ENCODE measurements around the gene MYOM3. TPM values are rescaled to one million over a fixed set of nuclear protein-coding genes. Genes with fewer than 3 reads are reported as not detected.

The MYOM3 gene
- total and polyA plus RNA-seq, 5 donors from 2014 or later: not detected

DNA sequence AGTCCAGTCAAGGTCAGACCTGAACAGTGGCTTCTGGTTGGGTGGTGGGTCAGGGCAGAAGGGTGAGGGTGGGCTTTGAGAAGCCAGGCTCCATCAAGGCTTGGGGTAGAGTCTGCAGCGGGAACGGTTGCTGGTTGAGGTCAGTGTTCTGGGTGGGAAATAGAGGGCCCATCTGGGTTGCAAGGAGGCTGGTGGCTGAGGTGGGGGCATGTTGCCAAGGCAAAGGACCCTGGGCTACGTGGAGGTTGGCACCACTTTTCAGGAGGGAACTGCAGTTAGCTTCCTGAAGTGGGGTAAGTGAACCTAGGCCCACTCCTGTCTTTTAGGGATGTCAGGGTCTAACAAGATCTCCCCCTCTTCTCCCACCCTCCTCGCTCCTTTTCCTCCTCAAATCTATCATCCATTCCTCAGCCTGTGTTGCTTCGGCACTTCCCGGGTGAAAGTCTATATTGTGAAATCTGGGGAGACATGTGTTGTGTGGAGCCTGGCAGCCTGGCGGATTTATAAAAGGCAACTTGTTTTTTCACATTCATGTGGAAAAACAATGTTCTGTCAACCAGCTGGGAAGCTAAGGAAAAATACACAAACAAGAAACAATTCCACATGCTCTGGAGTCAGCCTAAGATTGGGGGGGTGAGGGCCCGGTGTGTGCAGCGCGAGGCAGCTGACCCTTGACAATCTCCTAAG is 29.5 kb upstream of the MYOM3 start:
- H3K4me1 Mint-ChIP-seq: peaks cover 0 to 9% (median 2%) of the 10 kb centered on the region in 4 donors
- no peak for DNase-seq
- no peak overlapping the region for H3K27ac ChIP-seq (ENCODE audit: insufficient read depth, low read length, poor library complexity, severe bottlenecking)
- peaks cover 0 to 2% (median 0%) of the 10 kb centered on the region in 7 donors for H3K9me3 Mint-ChIP-seq
- no peaks in the 10 kb centered on the region for H3K4me1 ChIP-seq (ENCODE audit: control insufficient read depth, insufficient read depth, low read length, poor library complexity, severe bottlenecking)
- H3K27ac Mint-ChIP-seq: peak overlapping the region in 1 of 3 donors; percentile 69
- H3K9me3 ChIP-seq (ENCODE audit: control insufficient read depth in 2 of 2, low read length in 2 of 2): no peaks in the 10 kb centered on the region
- no peak overlapping the region for H3K4me3 Mint-ChIP-seq
- no peaks in the 10 kb centered on the region for H3K27me3 ChIP-seq (ENCODE audit: control insufficient read depth, insufficient read depth, low read length)
- peaks cover 2% of the 10 kb centered on the region for H3K36me3 Mint-ChIP-seq
- no peaks in the 10 kb centered on the region for H3K36me3 ChIP-seq (ENCODE audit: control insufficient read depth, insufficient read depth, low read length)
- peaks cover 10% of the 10 kb centered on the region for H3K27me3 Mint-ChIP-seq
- no peak for ATAC-seq (ENCODE audit: low read depth in 2 of 2)
- no peak overlapping the region for H3K4me3 ChIP-seq (ENCODE audit: low read depth, low read length)

DNA sequence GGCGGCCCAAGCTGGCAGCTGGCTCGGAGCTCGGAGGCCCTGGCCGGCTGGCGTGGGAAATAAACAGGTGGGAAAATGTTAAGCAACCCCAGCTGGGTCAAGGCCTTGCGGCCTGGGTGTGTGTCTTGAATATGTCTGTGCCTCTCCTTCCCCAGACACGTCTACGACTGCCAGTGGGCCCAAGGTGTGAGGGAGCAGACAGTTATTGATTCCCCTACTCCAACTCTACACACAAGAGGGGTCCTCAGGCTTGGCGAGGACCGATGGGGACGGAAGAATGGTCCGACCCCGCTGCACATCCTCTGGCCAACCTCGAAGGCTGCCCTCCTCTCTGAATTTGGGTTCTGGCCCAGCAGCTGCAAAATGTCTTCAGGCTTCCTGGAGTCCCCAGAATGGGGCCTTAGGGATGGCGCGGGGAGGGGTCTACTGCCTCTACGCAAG is 28.8 kb upstream of the MYOM3 start:
- Histone ChIP-seq H3K4me3 (ENCODE audit: low read depth, low read length) (no peak overlapping the region), H3K9me3 (ENCODE audit: control insufficient read depth in 2 of 2, low read length in 2 of 2) (no peaks in the 10 kb centered on the region), H3K27ac (ENCODE audit: insufficient read depth, low read length, poor library complexity, severe bottlenecking) (no peak overlapping the region), H3K36me3 (ENCODE audit: control insufficient read depth, insufficient read depth, low read length) (no peaks in the 10 kb centered on the region), H3K4me1 (ENCODE audit: control insufficient read depth, insufficient read depth, low read length, poor library complexity, severe bottlenecking) (no peaks in the 10 kb centered on the region), H3K27me3 (ENCODE audit: control insufficient read depth, insufficient read depth, low read length) (no peaks in the 10 kb centered on the region)
- ATAC-seq (ENCODE audit: low read depth in 2 of 2) (no peak), DNase-seq (no peak)
- no peak overlapping the region for H3K4me3 Mint-ChIP-seq
- H3K27ac Mint-ChIP-seq: no peak overlapping the region
- H3K9me3 Mint-ChIP-seq: peaks cover 0 to 2% (median 0%) of the 10 kb centered on the region in 7 donors
- peaks cover 6% of the 10 kb centered on the region for H3K36me3 Mint-ChIP-seq
- peaks cover 0 to 9% (median 2%) of the 10 kb centered on the region in 4 donors for H3K4me1 Mint-ChIP-seq
- H3K27me3 Mint-ChIP-seq: peaks cover 15% of the 10 kb centered on the region

DNA sequence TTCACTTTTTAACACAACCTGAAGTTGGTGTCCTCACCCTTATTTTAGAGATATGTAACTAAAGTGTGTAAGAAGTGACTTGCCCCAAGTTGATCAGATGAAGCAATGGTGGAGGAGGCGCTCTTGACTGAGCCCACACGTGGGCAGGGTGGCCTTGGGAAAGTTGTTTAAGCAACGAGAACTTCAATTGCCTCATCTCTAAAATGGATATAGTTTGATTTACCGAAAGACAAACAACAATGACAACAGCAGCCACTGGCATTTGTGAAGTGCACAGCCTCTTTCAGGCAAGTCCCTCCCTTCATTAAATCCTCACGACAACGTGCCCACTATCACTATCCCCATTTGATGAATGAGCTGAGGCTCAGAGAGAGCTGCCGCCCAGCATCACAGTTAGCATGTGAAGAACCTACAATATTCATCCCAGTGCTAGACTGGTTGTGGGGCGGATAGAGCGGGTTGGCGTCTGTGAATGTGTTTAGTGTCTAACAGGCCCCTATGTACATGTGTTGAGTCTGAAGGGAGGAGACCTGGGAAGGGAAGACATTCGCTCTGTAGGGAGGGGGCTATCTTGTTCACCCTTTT is 28.0 kb upstream of the MYOM3 start:
- DNase-seq: no peak
- Histone ChIP-seq H3K27ac (ENCODE audit: insufficient read depth, low read length, poor library complexity, severe bottlenecking) (no peak overlapping the region), H3K27me3 (ENCODE audit: control insufficient read depth, insufficient read depth, low read length) (no peaks in the 10 kb centered on the region), H3K4me1 (ENCODE audit: control insufficient read depth, insufficient read depth, low read length, poor library complexity, severe bottlenecking) (no peaks in the 10 kb centered on the region), H3K4me3 (ENCODE audit: low read depth, low read length) (no peak overlapping the region), H3K36me3 (ENCODE audit: control insufficient read depth, insufficient read depth, low read length) (no peaks in the 10 kb centered on the region), H3K9me3 (ENCODE audit: control insufficient read depth in 2 of 2, low read length in 2 of 2) (no peaks in the 10 kb centered on the region)
- Mint-ChIP-seq H3K27ac (no peak overlapping the region), H3K27me3 (peaks cover 17% of the 10 kb centered on the region), H3K4me3 (no peak overlapping the region), H3K36me3 (peaks cover 6% of the 10 kb centered on the region), H3K9me3 (peaks cover 0 to 3% (median 0%) of the 10 kb centered on the region in 7 donors), H3K4me1 (peaks cover 0 to 9% (median 2%) of the 10 kb centered on the region in 4 donors)
- ATAC-seq (ENCODE audit: low read depth in 2 of 2): no peak

DNA sequence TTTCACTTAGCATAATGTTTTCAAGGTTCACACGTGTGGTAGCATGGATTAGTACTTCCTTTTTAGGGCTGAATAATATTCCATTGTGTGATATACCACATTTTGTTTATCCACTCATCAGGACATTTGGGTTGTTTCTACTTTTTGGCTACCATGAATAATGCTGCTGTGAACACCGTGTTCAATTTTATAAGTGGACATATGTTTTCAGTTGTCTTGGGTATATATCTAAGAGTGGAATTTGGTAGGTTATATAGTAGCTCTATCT is 27.2 kb upstream of the MYOM3 start:
- H3K9me3 ChIP-seq (ENCODE audit: control insufficient read depth in 2 of 2, low read length in 2 of 2): no peaks in the 10 kb centered on the region
- DNase-seq: no peak
- H3K9me3 Mint-ChIP-seq: peaks cover 0 to 5% (median 0%) of the 10 kb centered on the region in 7 donors
- H3K4me3 ChIP-seq (ENCODE audit: low read depth, low read length): no peak overlapping the region
- ATAC-seq (ENCODE audit: low read depth in 2 of 2): no peak
- H3K4me3 Mint-ChIP-seq: no peak overlapping the region
- H3K27ac ChIP-seq (ENCODE audit: insufficient read depth, low read length, poor library complexity, severe bottlenecking): no peak overlapping the region
- no peak overlapping the region for H3K27ac Mint-ChIP-seq
- peaks cover 1% of the 10 kb centered on the region for H3K27me3 ChIP-seq (ENCODE audit: control insufficient read depth, insufficient read depth, low read length)
- peaks cover 24% of the 10 kb centered on the region for H3K27me3 Mint-ChIP-seq
- peaks cover 6% of the 10 kb centered on the region for H3K36me3 Mint-ChIP-seq
- H3K36me3 ChIP-seq (ENCODE audit: control insufficient read depth, insufficient read depth, low read length): no peaks in the 10 kb centered on the region
- no peaks in the 10 kb centered on the region for H3K4me1 ChIP-seq (ENCODE audit: control insufficient read depth, insufficient read depth, low read length, poor library complexity, severe bottlenecking)
- peaks cover 0 to 9% (median 2%) of the 10 kb centered on the region in 4 donors for H3K4me1 Mint-ChIP-seq

DNA sequence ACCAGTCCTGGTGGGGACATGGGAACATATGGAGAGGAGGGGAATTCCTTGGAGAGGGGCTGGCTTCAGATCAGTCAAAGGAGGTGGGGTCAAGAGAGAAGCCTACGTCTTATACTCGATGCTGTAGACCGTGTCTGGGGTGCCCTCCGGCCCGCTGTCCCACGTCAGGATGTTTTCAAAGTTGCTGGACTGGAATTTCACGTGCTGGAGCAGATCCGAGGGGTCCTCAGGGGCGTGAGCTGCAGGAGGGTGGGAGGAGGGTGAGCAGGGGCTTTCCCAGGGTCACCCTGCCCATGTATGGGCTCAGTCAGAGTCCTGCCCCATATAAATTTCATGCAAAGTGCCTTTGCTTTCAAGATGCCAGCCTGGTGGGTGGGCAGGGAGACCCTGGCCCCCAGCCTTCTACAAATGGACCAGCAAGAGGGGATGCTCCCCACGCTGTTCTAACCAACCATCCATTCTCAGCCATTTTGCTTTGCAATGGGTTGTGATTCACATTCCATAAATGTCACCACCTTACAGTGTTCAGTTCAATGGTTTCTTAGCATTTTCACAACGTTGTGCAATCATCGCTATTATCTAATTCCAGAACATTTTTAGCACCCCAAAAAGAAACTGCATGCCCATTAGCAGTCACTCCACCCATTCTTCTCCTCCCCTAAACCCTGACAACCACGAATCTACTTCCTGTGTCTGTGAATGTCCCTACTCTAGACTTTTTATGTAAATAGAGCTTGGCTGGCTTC is 26.7 kb upstream of the MYOM3 start:
- Mint-ChIP-seq H3K36me3 (peaks cover 6% of the 10 kb centered on the region), H3K4me3 (no peak overlapping the region), H3K9me3 (peaks cover 0 to 5% (median 0%) of the 10 kb centered on the region in 7 donors), H3K4me1 (peaks cover 0 to 7% (median 2%) of the 10 kb centered on the region in 4 donors), H3K27me3 (peaks cover 24% of the 10 kb centered on the region), H3K27ac (peak overlapping the region in 1 of 3 donors; percentile 67)
- no peak overlapping the region for H3K4me3 ChIP-seq (ENCODE audit: low read depth, low read length)
- H3K27me3 ChIP-seq (ENCODE audit: control insufficient read depth, insufficient read depth, low read length): peaks cover 2% of the 10 kb centered on the region
- H3K27ac ChIP-seq (ENCODE audit: insufficient read depth, low read length, poor library complexity, severe bottlenecking): no peak overlapping the region
- no peaks in the 10 kb centered on the region for H3K4me1 ChIP-seq (ENCODE audit: control insufficient read depth, insufficient read depth, low read length, poor library complexity, severe bottlenecking)
- no peak for ATAC-seq (ENCODE audit: low read depth in 2 of 2)
- no peaks in the 10 kb centered on the region for H3K36me3 ChIP-seq (ENCODE audit: control insufficient read depth, insufficient read depth, low read length)
- no peaks in the 10 kb centered on the region for H3K9me3 ChIP-seq (ENCODE audit: control insufficient read depth in 2 of 2, low read length in 2 of 2)
- peak in 1 of 3 donors; percentile 28 for DNase-seq

DNA sequence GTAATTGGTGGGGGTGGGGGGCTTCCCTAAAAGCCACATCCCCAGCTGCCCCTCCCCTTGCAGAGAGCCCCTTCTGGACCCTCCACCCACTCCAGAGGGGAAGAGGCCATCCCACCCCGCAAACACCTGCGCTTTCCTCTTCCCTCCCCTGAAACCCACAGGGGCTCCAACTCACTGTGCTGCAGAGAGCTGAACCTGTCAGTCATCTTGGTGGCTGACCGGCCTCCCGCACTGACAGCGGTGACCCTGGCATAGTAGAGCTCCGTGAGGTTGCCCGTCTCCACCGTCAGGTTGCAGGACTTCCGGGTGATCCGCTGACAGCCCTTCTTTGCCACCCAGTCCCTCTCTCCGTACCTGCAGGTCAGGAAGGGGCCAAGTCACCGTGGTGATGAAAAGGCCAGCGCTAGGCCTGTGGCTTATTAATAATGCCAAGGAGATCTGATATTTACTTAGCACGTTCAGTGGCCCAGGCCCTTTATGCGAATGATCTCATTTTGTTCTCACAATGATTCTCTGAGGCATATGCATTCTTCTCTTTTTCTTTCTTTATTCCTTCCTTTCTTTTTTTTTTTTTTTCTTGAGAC is 25.1 kb upstream of the MYOM3 start:
- Histone ChIP-seq H3K36me3 (ENCODE audit: control insufficient read depth, insufficient read depth, low read length) (no peaks in the 10 kb centered on the region), H3K4me1 (ENCODE audit: control insufficient read depth, insufficient read depth, low read length, poor library complexity, severe bottlenecking) (no peaks in the 10 kb centered on the region), H3K4me3 (ENCODE audit: low read depth, low read length) (no peak overlapping the region), H3K27me3 (ENCODE audit: control insufficient read depth, insufficient read depth, low read length) (peaks cover 2% of the 10 kb centered on the region), H3K27ac (ENCODE audit: insufficient read depth, low read length, poor library complexity, severe bottlenecking) (no peak overlapping the region), H3K9me3 (ENCODE audit: control insufficient read depth in 2 of 2, low read length in 2 of 2) (no peaks in the 10 kb centered on the region)
- H3K27me3 Mint-ChIP-seq: peaks cover 29% of the 10 kb centered on the region
- peaks cover 0 to 5% (median 0%) of the 10 kb centered on the region in 7 donors for H3K9me3 Mint-ChIP-seq
- ATAC-seq (ENCODE audit: low read depth in 2 of 2): no peak
- DNase-seq: no peak
- H3K4me1 Mint-ChIP-seq: peaks cover 0 to 6% (median 2%) of the 10 kb centered on the region in 4 donors
- H3K36me3 Mint-ChIP-seq: peaks cover 6% of the 10 kb centered on the region
- no peak overlapping the region for H3K27ac Mint-ChIP-seq
- H3K4me3 Mint-ChIP-seq: no peak overlapping the region

DNA sequence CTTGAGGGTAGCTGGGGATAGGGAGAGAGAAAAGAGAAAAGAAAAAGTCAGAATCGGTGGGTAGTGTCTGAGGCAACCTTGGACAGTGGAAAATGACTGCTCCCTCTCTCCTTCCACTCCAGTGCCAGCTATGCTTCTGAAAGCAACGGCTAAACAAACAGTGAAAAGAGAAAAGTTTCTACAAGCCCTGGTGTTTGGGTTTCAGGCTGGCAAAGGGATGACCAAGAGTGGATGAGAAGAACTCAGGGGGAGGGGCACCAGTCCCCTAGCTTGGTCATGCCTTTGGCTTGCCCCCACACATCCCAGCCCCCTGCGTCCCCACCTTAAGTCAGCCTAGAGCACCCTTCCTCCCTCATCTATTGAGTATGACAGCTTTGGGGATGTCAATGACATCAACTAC is 22.4 kb upstream of the MYOM3 start:
- Mint-ChIP-seq H3K36me3 (peaks cover 6% of the 10 kb centered on the region), H3K4me3 (no peak overlapping the region), H3K4me1 (peaks cover 0 to 6% (median 2%) of the 10 kb centered on the region in 4 donors), H3K27ac (no peak overlapping the region), H3K9me3 (peaks cover 0 to 17% (median 4%) of the 10 kb centered on the region in 7 donors), H3K27me3 (peaks cover 29% of the 10 kb centered on the region)
- Histone ChIP-seq H3K9me3 (ENCODE audit: control insufficient read depth in 2 of 2, low read length in 2 of 2) (peaks cover 3 to 12% of the 10 kb centered on the region in 2 experiments), H3K4me3 (ENCODE audit: low read depth, low read length) (no peak overlapping the region), H3K36me3 (ENCODE audit: control insufficient read depth, insufficient read depth, low read length) (no peaks in the 10 kb centered on the region), H3K27ac (ENCODE audit: insufficient read depth, low read length, poor library complexity, severe bottlenecking) (no peak overlapping the region), H3K4me1 (ENCODE audit: control insufficient read depth, insufficient read depth, low read length, poor library complexity, severe bottlenecking) (no peaks in the 10 kb centered on the region), H3K27me3 (ENCODE audit: control insufficient read depth, insufficient read depth, low read length) (peaks cover 2% of the 10 kb centered on the region)
- no peak for DNase-seq
- ATAC-seq (ENCODE audit: low read depth in 2 of 2): no peak

Data from CD4-positive, CD25-positive, alpha-beta regulatory T cell (primary cell).